ENCODE results near the gene LYZL6.

Gene LYZL6

GRCh38 chr17:35943537-35943936 lies at the start of gene LYZL6:
Gene LYZL6, minus strand, starts transcription at chr17:35943713. Its CDS starts 4,357 bp downstream, at chr17:35939356.
- no peak within 1 kb of the TSS for H3K4me3 Mint-ChIP-seq
- no peak for TF ChIP-seq CTCF (IDR thresholded peaks at IDR 0.05)
- no peak for DNase-seq
- no peaks in the 10 kb centered on the region for H3K36me3 Mint-ChIP-seq (ENCODE audit: low read depth)
- peaks cover 22% of the 10 kb centered on the region for H3K4me1 Mint-ChIP-seq
- H3K27ac Mint-ChIP-seq: peak within 1 kb of the TSS; percentile 62
- no peaks in the 10 kb centered on the region for H3K27me3 Mint-ChIP-seq (ENCODE audit: low read depth, poor library complexity)
- H3K9me3 Mint-ChIP-seq: no peaks in the 10 kb centered on the region

GRCh38 chr17:35991075-35991474 lies 47.6 kb upstream of the LYZL6 start:
- Mint-ChIP-seq H3K27ac (no peak overlapping the region), H3K36me3 (ENCODE audit: low read depth) (no peaks in the 10 kb centered on the region), H3K4me3 (no peak overlapping the region), H3K9me3 (peaks cover 25% of the 10 kb centered on the region), H3K27me3 (ENCODE audit: low read depth, poor library complexity) (peaks cover 12% of the 10 kb centered on the region), H3K4me1 (no peaks in the 10 kb centered on the region)
- no peak for TF ChIP-seq CTCF (IDR thresholded peaks at IDR 0.05)
- DNase-seq: no peak

- no peak overlapping the region for H3K27ac Mint-ChIP-seq
- DNase-seq: no peak
- peaks cover 9% of the 10 kb centered on the region for H3K9me3 Mint-ChIP-seq
- H3K4me3 Mint-ChIP-seq: no peak overlapping the region
- TF ChIP-seq CTCF (IDR thresholded peaks at IDR 0.05): no peak
- H3K27me3 Mint-ChIP-seq (ENCODE audit: low read depth, poor library complexity): peaks cover 13% of the 10 kb centered on the region
- H3K36me3 Mint-ChIP-seq (ENCODE audit: low read depth): no peaks in the 10 kb centered on the region
- H3K4me1 Mint-ChIP-seq: no peaks in the 10 kb centered on the region
These were observed 44.7 kb upstream of the LYZL6 start for GRCh38 chr17:35988164-35988563.

GRCh38 chr17:35986643-35987042 lies 43.1 kb upstream of the LYZL6 start, which contains the start of gene CCL14:
Gene CCL14, minus strand, starts transcription at chr17:35986729. Its CDS starts 80 bp downstream, at chr17:35986649.
- Mint-ChIP-seq H3K4me3 (no peak within 1 kb of the TSS), H3K4me1 (no peaks in the 10 kb centered on the region), H3K27me3 (ENCODE audit: low read depth, poor library complexity) (peaks cover 9% of the 10 kb centered on the region), H3K27ac (no peak within 1 kb of the TSS), H3K9me3 (peaks cover 6% of the 10 kb centered on the region), H3K36me3 (ENCODE audit: low read depth) (no peaks in the 10 kb centered on the region)
- no peak for TF ChIP-seq CTCF (IDR thresholded peaks at IDR 0.05)
- no peak for DNase-seq

- TF ChIP-seq CTCF (IDR thresholded peaks at IDR 0.05): no peak
- H3K36me3 Mint-ChIP-seq (ENCODE audit: low read depth): no peaks in the 10 kb centered on the region
- peaks cover 6% of the 10 kb centered on the region for H3K9me3 Mint-ChIP-seq
- H3K27me3 Mint-ChIP-seq (ENCODE audit: low read depth, poor library complexity): peaks cover 9% of the 10 kb centered on the region
- H3K4me1 Mint-ChIP-seq: no peaks in the 10 kb centered on the region
- no peak overlapping the region for H3K27ac Mint-ChIP-seq
- no peak for DNase-seq
- H3K4me3 Mint-ChIP-seq: no peak overlapping the region
These were observed 40.6 kb upstream of the LYZL6 start for GRCh38 chr17:35984140-35984539.

GRCh38 chr17:35982409-35983191 lies 39.1 kb upstream of the LYZL6 start:
- no peak overlapping the region for H3K4me3 Mint-ChIP-seq
- H3K9me3 Mint-ChIP-seq: no peaks in the 10 kb centered on the region
- no peak for TF ChIP-seq CTCF (IDR thresholded peaks at IDR 0.05)
- H3K36me3 Mint-ChIP-seq (ENCODE audit: low read depth): no peaks in the 10 kb centered on the region
- no peaks in the 10 kb centered on the region for H3K4me1 Mint-ChIP-seq
- peaks cover 9% of the 10 kb centered on the region for H3K27me3 Mint-ChIP-seq (ENCODE audit: low read depth, poor library complexity)
- H3K27ac Mint-ChIP-seq: no peak overlapping the region
- DNase-seq: no peak
